Measurements from ENCODE around the gene RAD18.

Gene RAD18

DNA sequence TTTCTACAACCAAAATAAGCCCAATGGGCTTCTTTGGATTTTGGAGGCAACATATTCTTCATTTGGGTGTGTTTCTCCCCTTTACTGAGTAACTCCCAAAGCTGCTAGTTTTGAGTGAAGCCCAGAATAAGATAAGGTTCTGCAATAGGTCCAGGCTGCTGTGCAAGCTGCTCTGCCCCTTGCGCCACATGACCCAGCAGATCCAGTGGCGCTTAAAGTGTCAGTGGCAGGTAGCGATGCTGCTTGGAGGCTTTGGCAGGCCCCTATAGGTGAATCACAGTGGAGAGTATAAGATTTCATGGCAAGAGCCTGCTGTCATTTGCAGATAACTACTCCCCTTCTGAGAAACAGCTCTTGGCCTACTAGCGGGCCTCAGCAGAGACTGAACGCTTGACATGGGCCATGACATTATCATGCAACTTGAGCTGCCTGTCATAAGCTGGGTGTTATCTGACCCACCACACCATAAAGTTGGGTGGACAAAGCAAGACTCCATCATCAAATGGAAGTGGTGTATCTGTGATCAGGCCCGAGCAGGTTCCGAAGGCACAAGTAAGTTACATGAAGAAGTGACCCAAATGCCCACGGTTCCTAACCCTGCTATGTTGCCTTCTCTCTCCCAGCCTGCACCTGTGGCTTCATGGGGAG is 105.4 kb downstream of the RAD18 start:
- no peak for DNase-seq

DNA sequence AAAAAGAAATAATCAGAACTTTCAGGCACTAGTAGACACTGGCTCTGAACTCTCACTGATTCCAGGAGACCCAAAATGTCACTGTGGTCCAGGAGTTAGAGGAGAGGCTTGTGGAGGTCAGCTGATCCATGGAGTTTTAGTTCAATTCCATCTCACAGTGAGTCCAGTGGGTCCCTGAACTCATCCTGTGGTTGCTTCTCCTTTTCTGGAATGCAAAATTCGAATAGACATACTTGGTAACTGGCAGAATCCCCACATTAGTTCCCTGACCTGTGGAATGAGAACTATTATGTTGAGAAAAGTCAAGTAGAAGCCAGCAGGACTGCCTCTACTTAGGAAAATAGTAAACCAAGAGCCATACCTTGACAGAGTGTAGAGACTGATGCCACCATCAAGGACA is 106.6 kb downstream of the RAD18 start:
- no peak for DNase-seq

DNA sequence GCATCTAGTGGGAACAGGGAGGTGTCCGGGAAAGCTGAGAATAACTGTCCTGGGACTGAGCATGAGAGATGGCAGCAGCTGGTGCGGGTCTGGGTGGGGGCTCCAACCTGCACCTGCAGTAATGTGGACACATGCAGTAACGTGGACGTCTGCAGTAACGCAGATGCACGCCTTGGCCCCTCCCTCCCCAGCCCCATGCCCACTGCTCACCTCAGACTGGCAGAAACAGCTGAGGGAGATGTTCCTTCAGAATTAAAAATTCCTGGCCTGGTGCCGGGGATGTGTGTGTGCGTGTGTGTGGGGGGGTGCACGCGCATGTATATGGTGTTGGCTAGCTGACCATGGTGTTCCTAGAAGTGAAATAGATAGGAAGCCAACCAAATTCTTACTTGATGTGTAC is 107.2 kb downstream of the RAD18 start:
- DNase-seq: no peak

DNA sequence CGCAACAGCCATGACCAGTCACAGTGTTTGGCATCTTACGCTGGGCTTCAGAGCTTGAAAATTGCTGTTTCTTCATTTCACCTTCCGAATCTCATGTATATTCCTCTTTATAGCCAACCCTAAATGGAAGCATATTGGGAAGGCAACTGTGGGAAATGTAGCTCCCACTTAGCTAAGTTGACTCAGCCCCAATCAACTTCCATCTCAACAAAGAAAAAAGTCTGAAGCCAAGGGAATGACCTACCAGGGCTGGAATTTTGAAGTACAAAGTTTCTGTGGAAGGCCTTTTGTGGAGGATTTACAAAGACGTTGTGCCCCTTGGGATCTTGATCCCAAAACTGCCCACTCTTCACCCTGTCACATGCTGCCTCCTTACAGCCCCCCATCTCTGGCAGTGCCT is 108.6 kb downstream of the RAD18 start:
- no peak for DNase-seq

DNA sequence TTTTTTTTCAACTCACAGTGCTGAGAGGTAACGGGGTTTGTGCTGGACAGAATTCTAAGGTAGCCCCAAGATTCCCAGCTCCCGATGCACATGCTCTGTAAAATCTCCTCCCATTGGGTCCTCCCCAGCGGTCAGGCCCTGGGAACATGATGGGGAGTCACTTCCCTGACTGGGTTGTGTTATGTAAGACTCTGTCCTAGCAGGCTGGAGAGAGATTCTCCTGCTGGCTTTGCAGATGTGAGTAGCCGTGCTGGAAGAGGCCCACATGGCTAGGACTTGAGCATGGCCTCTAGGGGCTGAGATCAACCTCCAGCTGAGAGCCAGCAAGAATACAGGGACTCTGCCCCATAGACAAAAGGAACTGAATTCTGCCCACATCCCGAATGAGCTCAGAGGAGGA is 110.2 kb downstream of the RAD18 start:
- DNase-seq: no peak

DNA sequence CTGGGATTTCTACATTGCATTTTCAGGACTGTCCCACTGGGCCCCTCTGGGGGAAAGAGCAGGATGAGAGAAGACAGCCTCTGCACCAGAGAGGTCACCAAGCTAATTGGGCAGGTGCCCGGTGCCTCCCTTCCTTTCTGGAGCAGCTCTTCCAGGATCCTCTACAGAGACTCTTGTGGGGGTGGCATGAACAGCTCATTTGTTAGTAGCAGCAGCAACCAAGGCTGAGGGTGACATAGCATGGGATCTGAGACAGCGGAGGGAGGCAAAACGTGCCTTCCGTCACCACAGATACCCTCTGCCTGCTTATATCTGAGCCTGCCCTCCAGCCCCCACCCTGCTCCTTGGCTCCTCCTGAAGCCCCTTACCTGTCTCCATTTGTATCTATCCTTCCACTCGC is 110.8 kb downstream of the RAD18 start:
- no peak for DNase-seq

DNA sequence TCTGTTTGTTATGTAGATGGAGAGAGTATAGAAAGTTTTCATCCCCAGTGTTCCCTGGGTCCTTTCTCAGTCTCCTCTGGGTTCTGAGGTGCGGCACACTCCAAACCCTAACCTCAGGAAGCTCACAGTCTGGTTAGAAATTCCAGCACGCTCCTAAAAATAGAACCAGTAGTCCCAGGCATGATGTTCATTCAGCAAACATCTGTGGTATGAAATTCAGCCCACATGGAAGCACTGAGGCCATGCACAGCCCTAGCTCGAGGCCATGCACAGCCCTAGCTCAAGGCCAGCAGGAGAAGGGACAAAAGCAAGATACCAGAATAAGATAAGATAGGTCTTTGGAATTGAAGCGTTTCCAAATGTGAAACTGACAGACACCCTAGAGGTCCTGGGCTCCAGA is 111.6 kb downstream of the RAD18 start:
- DNase-seq: no peak

DNA sequence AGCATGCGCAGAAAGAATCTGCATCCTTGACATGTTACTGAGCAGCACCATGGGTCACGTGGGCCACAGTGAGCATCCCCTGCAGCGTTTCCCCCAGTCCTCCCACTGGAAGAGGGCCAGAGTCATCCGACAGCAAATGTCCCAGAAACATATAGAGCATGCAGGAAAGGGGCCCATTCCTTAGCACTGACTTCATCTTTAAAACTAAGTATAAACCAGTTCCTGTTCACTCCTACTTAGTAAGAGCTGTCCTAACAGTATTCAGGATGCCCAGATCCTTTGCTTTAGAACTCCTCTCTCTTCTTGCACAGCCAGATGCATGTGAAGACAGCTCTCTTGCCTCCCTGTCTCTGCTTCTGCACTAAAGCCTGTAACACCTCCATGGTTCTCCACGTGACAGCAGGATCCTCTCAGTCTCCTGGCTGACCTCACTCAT is 114.6 kb downstream of the RAD18 start:
- DNase-seq: no peak

DNA sequence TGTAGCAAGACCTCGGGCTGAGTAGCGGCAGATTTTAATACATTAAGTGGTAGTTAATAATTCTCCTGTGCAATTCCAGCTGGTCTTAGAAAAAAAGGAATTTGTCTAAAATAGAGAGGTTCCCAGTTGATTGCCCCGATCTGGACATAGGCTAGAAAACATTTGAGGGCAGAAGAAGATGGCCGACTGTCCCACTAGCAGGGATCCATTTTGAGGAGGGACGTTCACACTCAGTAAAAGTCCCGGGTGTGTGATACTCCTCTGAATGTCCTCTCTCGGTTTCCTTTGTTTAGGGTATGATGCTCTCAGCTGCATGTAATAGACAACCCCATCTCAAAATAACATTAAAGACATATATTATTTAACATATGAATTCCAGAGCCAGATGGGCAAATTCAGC is 116.0 kb downstream of the RAD18 start:
- DNase-seq: no peak

DNA sequence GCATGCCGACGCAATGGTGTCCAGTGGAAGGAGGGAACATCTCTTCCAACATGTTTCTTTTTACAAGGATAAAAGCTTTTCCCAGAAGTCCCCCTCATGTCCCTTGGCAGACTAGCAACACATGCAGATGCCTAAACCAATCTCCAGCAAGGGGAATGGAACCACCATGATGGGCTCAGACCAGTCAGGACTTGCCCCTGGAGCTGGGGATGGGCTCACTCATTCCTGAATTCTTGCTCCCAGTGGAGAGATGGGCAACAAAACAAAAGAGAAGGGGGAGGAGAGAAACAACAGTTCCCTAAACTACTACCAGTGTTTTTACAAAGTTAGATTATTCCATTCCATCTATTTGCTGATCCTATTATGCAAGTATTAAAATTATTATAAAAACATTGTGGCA is 117.1 kb downstream of the RAD18 start:
- no peak for DNase-seq

DNA sequence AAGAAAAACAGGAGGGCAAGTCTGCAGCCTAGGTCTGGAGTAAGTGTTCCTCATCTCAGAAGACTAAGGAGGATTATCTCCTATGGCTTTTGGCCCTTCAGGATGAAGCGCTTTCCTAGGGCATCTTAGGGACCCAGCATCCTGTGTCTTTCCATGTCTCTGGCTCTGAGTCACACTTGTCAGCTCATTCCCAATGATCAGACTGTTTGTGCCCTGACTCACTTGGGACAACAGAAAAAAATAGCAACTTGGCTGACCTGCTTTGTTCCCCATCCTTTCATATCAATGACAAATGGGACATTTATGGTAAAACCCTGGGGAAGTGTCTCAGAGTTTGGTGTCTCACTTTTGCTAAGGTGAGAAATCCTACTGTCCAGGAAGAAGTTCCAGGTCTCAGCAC is 117.6 kb downstream of the RAD18 start:
- no peak for DNase-seq

DNA sequence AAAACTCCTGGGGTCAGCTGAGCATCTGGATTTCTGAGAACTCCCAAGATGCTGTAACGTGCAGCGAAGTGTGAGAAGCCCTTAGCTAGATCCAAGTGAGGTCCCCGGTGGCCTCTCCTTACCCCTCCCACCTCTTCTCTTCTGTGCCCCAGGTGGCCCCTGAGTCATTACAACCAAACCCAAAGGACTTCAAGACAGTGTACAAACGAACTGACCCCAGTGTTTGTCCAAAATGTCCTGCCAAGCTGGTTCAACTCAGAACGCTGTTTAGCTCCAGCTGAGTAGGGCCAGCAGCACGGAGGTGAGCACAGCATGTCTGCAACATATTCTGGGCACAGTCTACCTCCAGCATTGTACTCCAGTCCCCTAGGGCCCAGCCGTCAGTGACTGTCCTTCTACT is 119.9 kb downstream of the RAD18 start:
- DNase-seq: no peak

DNA sequence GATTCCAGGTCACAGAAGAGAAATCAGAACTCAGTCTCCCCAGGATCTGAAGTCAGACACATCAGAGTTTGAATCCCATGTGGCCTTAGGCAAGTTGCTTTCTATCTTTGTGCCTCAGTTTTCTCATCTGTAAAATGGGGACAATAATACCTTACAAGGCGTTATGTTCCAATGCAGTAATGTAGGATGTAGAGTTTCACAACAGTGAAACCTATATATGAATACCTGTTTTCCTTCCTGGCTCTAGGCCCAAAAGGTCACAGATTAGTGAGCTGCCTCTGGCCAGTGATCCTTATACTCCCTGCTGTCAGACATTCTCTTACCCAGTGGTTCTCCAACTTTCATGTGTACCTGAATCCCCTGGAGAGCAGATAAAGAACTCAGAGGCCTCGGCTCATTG is 121.0 kb downstream of the RAD18 start:
- DNase-seq: no peak

DNA sequence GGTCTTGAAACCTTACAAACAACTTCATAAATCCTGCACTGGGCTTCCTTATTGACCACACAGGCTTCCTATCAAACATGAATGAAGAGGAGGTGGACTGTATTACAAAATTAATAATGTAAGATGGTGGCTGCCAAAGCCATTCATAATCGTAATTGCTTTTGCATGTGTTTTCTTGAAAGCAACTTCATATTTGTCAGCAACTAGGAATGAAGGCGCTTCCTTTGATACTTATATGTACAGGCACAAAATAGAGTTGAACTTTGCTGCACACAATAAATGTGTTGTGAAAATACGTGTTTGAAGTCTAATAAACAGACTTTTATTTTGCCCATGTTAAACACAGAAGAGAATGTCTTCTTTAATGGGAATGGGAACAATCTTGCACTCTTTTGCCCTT is 121.8 kb downstream of the RAD18 start:
- DNase-seq: no peak

DNA sequence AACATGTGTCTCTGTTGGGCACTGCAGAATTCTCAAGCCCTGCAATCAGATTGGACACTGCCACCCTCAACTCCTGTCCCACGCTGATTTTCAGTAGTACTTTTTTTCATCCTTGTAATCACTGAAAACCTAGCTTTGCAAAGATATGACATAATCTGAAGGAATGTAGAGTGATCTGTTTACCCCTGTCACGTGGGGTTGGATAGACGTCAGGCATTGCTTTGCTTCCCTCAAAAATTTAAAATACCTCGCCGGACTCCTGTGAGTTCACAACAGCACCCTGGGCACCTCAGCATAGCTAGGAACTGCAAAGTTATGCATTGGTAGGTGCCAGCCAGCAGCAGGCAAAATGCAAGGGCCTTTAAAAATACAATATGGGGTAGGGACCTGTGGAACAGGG is 122.7 kb downstream of the RAD18 start:
- no peak for DNase-seq

DNA sequence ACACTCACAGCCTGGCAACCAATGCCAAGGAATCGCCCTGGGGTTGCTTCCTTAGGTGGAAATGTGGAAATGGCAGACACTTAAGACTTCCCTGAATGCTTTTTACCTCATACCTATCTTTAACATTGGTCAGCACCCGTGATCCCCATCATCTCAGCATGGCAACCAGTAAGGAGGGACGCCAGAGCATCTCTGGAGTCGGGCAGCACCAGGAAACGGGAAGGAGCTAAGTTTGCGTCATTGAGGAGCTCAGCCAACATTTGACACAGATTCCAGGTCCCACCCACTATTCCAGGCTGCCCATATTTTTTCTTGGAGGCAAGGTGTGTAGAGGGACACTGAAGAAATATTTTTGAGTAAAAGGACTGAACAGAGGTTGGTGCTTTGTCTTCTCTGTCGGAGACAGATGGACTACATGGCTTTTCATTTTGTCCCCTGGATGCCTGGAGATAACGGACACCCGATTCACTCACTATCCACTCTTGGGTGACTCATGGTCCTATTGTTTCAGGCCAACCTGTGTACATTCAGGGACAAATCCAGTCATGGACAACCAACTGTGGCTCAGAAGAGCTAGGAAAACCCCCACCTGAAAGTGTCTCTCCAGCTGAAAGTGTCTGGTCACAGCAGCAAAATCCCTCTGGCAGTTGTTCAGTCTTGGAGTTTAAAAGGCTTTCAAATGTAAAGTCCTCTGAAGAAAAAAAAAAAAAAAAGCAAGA is 123.5 kb downstream of the RAD18 start:
- no peak for DNase-seq

DNA sequence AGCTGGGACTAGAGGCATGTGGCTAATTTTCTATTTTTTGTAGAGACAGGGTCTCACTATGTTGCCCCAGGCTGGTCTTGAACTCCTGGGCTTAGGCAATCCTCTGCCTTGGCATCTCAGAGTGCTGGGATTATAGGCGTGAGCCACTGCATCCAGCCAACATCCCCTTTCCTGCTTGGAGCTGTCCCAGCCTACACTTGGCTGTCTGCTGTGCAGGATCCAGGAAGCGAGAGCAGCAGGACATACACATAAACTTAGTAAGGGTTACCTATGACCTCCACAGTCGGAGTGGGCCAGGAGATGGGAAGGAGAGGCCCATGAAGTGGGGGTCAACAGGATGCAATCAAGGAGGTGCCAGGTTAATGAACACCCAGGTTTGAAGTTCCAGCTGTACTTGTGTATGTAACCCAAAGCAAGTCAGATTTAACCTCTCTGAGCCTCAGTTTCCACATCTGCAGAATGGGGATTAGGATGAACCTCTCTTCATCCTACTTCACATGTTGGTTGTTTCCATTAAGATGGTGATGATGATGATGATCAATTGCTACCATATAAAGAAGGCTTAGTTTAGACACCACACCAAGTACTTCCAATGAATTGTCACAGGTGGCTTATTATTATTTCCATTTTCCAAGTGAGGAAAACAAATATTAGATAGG is 124.4 kb downstream of the RAD18 start:
- DNase-seq: no peak

DNA sequence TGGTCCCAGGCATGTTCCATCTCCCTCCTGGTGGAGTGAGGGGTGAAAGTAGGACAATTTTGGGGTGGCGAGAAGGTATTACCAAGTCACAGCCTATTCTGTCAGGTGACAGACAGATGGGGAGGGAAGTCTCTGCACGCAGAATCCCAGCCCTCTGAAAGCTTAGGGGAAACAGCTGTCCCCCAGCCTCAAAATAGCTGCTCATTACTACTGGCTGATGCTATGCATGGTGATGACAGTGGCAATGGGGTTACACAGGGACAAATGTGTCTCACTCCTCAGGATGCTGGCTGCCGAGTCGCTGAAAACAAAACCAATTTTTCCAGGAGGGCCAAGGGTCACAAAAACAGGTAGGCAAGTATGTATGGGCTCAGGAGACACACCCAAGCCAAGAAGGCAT is 125.0 kb downstream of the RAD18 start:
- no peak for DNase-seq

DNA sequence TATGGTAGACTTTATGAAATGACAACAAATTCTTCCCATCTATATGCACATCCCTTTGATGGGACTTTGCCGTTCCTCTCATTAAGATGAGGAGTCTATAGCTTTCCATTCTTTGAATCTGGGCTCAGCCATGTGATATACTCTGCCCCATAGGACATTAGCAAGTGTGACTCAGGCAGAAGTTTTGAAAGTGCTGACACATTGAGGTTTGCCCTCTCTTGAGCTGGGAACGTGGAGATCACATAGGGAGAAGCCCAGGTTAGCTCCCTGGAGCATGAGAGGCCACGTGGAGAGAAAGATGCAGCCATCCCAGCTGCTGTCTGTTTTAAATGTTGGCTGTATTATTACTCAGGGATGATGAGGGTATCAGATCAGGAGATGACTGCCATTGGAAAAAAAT is 126.1 kb downstream of the RAD18 start:
- DNase-seq: no peak

DNA sequence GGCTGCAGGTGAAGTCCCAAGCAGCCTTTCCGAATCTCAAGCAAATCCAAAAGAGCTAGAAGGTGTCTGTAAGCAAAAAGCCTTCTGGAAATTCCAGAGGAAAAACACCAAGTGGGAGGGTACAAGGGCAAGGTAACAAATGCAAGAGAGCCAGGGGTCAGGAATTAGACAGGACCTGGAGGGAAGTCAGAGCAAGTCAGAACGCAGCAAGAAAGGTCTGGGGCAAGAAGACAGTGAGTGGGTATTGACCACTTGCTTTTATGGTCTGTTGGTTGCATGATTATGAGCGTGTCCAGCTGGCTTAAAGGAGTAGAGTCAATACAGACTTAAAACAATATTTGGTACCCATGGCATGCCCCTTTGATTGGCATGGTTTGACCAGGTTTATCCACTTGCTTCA is 127.2 kb downstream of the RAD18 start:
- DNase-seq: no peak

DNA sequence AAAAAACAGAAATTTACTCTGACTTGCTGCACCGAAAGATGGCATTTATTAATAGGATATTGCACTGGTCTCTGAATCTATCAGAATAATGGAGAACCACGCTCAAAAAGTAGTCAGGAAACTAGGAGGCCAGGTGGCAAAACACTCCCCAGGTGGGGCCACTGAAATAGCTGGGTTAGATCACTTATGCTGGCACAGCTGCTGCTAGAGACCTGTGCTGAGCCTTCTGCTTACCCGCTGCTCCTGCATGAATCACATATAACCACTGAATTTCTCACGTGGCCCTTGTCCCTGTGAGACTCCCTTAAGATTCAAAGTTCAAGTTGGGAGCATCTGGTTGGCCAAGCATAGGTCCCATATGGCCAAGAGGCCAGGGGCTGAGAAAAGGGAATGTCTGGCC is 127.9 kb downstream of the RAD18 start:
- DNase-seq: no peak

DNA sequence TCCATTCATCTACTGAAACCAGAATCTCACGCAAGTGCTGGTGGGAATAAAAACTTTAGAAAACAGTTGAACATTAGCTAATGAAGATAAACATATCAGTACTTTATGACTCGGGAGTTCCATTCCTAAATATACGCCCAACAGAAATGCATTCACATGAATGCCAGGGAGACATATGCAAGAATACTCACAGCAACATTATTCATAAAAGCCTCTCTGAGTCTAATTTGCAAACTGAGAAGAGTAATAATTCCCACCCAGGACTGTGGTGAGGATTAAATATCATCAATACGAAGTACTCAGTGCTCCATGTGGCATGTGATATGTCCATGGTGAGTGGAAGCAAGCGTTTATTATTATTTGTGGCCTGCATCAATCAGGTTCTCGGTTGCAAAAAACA is 128.3 kb downstream of the RAD18 start:
- no peak for DNase-seq

DNA sequence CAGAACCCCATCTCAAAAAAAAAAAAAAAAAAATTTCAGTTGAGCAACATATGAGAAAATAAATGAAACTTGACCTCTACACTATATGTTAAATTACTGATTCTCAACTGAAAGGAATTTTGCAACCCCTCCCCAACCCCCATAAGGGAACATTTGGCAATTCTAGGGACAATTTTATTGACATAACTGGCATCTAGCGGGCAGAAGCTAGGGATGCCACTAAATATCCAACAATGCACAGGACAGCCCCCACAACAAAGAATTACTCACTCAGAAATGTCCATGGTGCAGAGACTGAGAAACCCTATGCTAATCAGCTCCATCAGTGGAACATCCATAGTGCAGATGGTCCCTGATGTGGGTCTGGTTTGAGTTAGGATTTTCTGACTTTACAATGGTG is 135.6 kb downstream of the RAD18 start:
- no peak for DNase-seq

Data from retina (tissue), 1 donor.